PC-9 (cell line): ENCODE measurements around the gene FTL. TPM values are rescaled to one million over a fixed set of nuclear protein-coding genes. Genes with fewer than 3 reads are reported as not detected.

Source experiments
- BruUV-seq: library from RNA; stranded (reverse); fragments of 400-500 nt; replicated peaks from 2 replicates; lab custom pipeline; 2021; lab: Mats Ljungman, UMichigan
- CTCF ChIA-PET: fragments of 300-600 bp; sonication (Branson Sonifier 250); formaldehyde crosslinking; loops from one replicate; lab custom pipeline; 2022; ENCODE audit warnings: antibody characterized with exemption; lab: Charles Lee
- POLR2A ChIA-PET: fragments of 300-600 bp; sonication (Branson Sonifier 250); formaldehyde crosslinking; loops from one replicate; lab custom pipeline; 2022; ENCODE audit warnings: antibody characterized with exemption; ENCODE audit not compliant: unreplicated experiment; lab: Charles Lee
- DNase-seq, 2 experiments: peaks; one replicate each; pipeline versions ENCODE4 v3.0.0 to v3.0.0-alpha.2; 2015 to 2022; ENCODE audit warnings: mixed read lengths in 1 of 2
- H2AFZ ChIP-seq: fragments of 200-600 bp; sonication (generic); 2 replicates; pipeline ENCODE4 v1.8.1; 2017; ENCODE audit warnings: antibody characterized with exemption
- H3F3A ChIP-seq: fragments of 200-600 bp; sonication (generic); 2 replicates; pipeline ENCODE4 v1.8.1; 2017; ENCODE audit warnings: antibody characterized with exemption, mild to moderate bottlenecking, low read depth; ENCODE audit not compliant: insufficient read depth
- H3K27ac ChIP-seq: fragments of 200-600 bp; sonication (generic); 2 replicates; pipeline ENCODE4 v1.6.1; 2016; ENCODE audit warnings: mixed run types
- H3K27me3 ChIP-seq: fragments of 200-600 bp; sonication (generic); 2 replicates; pipeline ENCODE4 v1.6.1; 2016; ENCODE audit warnings: low read depth, mixed run types; ENCODE audit not compliant: insufficient read depth
- H3K36me3 ChIP-seq: fragments of 200-600 bp; sonication (generic); 2 replicates; pipeline ENCODE4 v1.6.1; 2016; ENCODE audit warnings: low read depth, mixed run types
- H3K4me1 ChIP-seq: fragments of 200-600 bp; sonication (generic); replicated peaks from 2 replicates; pipeline ENCODE4 v1.6.1; 2016; ENCODE audit warnings: mixed run types; ENCODE audit not compliant: insufficient read depth
- H3K4me2 ChIP-seq: fragments of 200-600 bp; sonication (generic); 2 replicates; pipeline ENCODE4 v1.6.1; 2017; ENCODE audit warnings: mixed run types
- H3K4me3 ChIP-seq: fragments of 200-600 bp; sonication (generic); 2 replicates; pipeline ENCODE4 v1.6.1; 2016; ENCODE audit warnings: mixed run types
- H3K79me2 ChIP-seq: fragments of 200-600 bp; sonication (generic); 2 replicates; pipeline ENCODE4 v1.6.1; 2017; ENCODE audit warnings: low read depth, mixed run types
- H3K9me2 ChIP-seq: fragments of 200-600 bp; sonication (generic); 2 replicates; pipeline ENCODE4 v1.8.1; 2017; ENCODE audit warnings: mild to moderate bottlenecking; ENCODE audit not compliant: insufficient read depth
- H3K9me3 ChIP-seq: fragments of 200-600 bp; sonication (generic); 2 replicates; pipeline ENCODE4 v1.8.1; 2016; ENCODE audit warnings: low read depth; ENCODE audit not compliant: insufficient read depth
- H4K20me1 ChIP-seq: fragments of 200-600 bp; sonication (generic); 2 replicates; pipeline ENCODE4 v1.8.1; 2017; ENCODE audit not compliant: insufficient read depth
- EZH2 ChIP-seq: fragments of 200-600 bp; sonication (generic); IDR thresholded peaks from 2 replicates; pipeline ENCODE4 v1.8.0; 2017; ENCODE audit warnings: antibody characterized with exemption, low read depth
- intact Hi-C: fragments of 100-400 bp; cut with micrococcal nuclease; formaldehyde crosslinking; loops from one replicate; pipeline ENCODE4 v1.10.0; 2022; ENCODE audit not compliant: unreplicated experiment
- total RNA-seq: library from RNA; stranded (reverse); gene quantifications from 2 replicates; pipeline ENCODE4 v1.2.3, GENCODE V29; 2021
- TF ChIP-seq, protein P1 (sequence below): fragments of 200-600 bp; sonication (generic); conservative IDR thresholded peaks from 2 replicates; pipeline ENCODE4 v1.6.1; 2017; ENCODE audit warnings: mixed run types, antibody characterized with exemption, mild to moderate bottlenecking, moderate library complexity

FTL gene
- total RNA-seq, 1 experiment from 2014 or later: 3,822 TPM

DNA sequence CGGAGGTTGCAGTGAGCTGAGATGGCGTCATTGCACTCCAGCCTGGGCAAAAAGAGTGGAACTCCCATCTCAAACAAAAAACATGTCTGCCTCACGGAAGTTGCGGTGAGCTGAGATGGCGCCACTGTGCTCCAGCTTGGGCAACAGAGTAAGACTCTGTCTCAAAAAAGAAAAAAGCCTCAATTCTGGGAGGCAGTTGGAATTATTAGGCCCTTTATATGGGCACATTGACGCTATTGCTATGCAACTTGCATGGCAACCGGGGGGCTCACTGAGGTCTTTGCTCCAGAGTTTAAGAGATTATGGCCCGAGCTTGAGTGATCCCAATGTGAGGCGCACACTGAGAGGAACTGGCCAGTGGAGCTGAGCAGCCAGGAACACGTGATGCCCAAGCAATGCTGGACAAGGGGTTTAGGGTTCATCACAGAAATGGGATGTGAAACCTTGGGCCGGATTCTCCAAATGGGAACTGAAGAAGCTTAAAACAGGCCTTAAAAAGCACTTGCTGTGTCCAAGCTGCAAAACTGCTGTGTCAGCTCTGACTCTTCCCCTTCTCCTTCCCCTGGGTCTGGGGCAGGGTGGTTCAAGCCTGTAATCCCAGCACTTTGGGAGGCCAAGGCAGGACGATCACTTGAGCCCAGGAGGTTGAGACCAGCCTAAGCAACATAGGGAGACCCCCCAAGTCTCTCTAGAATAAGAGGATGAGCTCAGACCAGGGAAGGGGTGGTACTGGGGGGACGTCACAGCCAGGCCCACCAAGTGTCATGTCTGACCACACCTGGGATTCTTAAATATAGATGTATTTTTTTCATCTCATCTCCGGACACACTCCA lies 2.5 kb downstream of the FTL start:
- ChIA-PET POLR2A (interaction anchor here (0.5 to 1.0 kb wide), 10 partner anchors 12 to 317 kb away, joined by 3 to 17 read pairs (median 4); partner anchors contain the start of genes GYS1, HSD17B14 and RUVBL2), CTCF (no interaction called here)
- H3K9me2 ChIP-seq: no peaks in the 10 kb centered on the region
- H4K20me1 ChIP-seq: peaks cover 22% of the 10 kb centered on the region
- no peaks in the 10 kb centered on the region for H3K27me3 ChIP-seq
- H3K9me3 ChIP-seq: no peaks in the 10 kb centered on the region
- no TSS peak for BruUV-seq
- H3K27ac ChIP-seq: peak overlapping the region; percentile 37
- H3F3A ChIP-seq: peaks cover 69% of the 10 kb centered on the region
- no peak overlapping the region for H2AFZ ChIP-seq
- peaks cover 33% of the 10 kb centered on the region for H3K79me2 ChIP-seq
- H3K36me3 ChIP-seq: peaks cover 18% of the 10 kb centered on the region
- intact Hi-C loops: loop anchor here (5.0 to 10.0 kb wide), 2 partner anchors 320 to 483 kb away; partner anchors contain the start of gene CA11
- DNase-seq: peak in 1 of 2 experiments; percentile 38
- H3K4me3 ChIP-seq: peak overlapping the region; percentile 84; the same call in 1 of the 2 replicates
- no peak for TF ChIP-seq EZH2
- TF ChIP-seq, protein P1, sequence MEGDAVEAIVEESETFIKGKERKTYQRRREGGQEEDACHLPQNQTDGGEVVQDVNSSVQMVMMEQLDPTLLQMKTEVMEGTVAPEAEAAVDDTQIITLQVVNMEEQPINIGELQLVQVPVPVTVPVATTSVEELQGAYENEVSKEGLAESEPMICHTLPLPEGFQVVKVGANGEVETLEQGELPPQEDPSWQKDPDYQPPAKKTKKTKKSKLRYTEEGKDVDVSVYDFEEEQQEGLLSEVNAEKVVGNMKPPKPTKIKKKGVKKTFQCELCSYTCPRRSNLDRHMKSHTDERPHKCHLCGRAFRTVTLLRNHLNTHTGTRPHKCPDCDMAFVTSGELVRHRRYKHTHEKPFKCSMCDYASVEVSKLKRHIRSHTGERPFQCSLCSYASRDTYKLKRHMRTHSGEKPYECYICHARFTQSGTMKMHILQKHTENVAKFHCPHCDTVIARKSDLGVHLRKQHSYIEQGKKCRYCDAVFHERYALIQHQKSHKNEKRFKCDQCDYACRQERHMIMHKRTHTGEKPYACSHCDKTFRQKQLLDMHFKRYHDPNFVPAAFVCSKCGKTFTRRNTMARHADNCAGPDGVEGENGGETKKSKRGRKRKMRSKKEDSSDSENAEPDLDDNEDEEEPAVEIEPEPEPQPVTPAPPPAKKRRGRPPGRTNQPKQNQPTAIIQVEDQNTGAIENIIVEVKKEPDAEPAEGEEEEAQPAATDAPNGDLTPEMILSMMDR: no peak
- H3K4me1 ChIP-seq: peaks cover 28% of the 10 kb centered on the region
- H3K4me2 ChIP-seq: peak overlapping the region; percentile 84

DNA sequence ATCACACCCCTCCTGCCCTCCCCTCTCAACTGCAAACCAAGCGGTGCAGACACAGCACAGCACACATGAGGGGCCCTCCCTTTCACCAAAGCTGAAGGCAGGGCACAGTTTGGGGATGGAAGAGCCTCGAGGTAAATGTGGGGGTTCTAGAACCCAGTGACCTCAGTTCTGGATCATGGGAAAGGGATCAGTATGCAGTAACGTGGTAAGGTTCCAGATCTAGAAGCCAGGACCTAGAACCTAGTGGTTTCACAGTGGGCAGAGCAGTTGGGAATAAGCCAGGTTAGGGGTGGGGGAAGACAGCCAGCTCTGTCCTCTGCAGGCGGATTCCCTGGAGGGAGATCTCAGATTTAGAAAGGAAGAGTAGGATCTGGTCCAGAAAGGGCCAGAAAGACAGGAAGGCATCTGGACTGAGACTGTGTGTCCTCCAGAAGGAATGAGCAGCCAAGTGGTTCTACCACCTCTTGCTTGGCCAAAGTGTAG lies 3.1 kb downstream of the FTL start:
- Histone ChIP-seq H3K36me3 (peaks cover 18% of the 10 kb centered on the region), H3K9me2 (no peaks in the 10 kb centered on the region), H3K27me3 (no peaks in the 10 kb centered on the region), H2AFZ (no peak overlapping the region), H3K4me1 (peaks cover 27% of the 10 kb centered on the region), H3K9me3 (no peaks in the 10 kb centered on the region), H3K27ac (peak overlapping the region; percentile 37; the same call in 1 of the 2 replicates), H4K20me1 (peaks cover 22% of the 10 kb centered on the region), H3F3A (peaks cover 67% of the 10 kb centered on the region), H3K4me2 (peak overlapping the region; percentile 84; the same call in 1 of the 2 replicates), H3K4me3 (no peak overlapping the region), H3K79me2 (peaks cover 33% of the 10 kb centered on the region)
- ChIA-PET CTCF (no interaction called here), POLR2A (interaction anchor here (0.6 to 1.0 kb wide), 5 partner anchors 11 to 81 kb away, joined by 3 to 5 read pairs (median 3); partner anchors contain the start of gene RUVBL2)
- TF ChIP-seq, protein P1: no peak
- no peak for TF ChIP-seq EZH2
- intact Hi-C loops: loop anchor here (5.0 to 10.0 kb wide), 2 partner anchors 321 to 483 kb away; partner anchors contain the start of gene CA11
- no TSS peak for BruUV-seq
- DNase-seq: no peak

DNA sequence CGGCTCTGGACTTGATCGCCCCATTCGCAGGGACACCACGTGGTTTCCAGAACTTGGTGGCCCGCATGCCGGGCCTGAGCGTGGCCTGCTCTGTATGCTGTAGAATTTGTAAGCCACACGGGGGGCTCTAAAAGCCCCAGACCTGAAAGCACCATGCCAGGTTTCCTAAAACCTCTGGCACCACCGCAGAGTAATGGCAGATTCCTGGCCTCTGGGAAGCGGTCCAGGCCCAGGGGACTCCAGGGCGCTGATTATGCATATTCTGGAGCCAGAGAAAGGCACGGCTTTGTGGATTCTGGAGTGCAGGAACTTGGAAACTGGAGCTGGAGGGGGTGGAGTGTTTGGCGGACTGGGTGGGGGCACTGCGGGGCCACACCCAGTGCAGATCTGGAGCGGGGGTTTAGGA lies 3.7 kb downstream of the FTL start:
- peaks cover 61% of the 10 kb centered on the region for H3F3A ChIP-seq
- no peaks in the 10 kb centered on the region for H3K9me3 ChIP-seq
- H3K27me3 ChIP-seq: no peaks in the 10 kb centered on the region
- no peak overlapping the region for H2AFZ ChIP-seq
- CTCF ChIA-PET: no interaction called here
- DNase-seq: no peak
- POLR2A ChIA-PET: interaction anchor here (0.7 to 1.0 kb wide), 2 partner anchors 24 to 82 kb away, joined by 3 to 4 read pairs; no protein-coding TSS in a partner anchor
- H3K36me3 ChIP-seq: peaks cover 22% of the 10 kb centered on the region
- no peak overlapping the region for H3K4me3 ChIP-seq
- BruUV-seq: no TSS peak
- TF ChIP-seq EZH2: no peak
- TF ChIP-seq, protein P1: no peak
- H3K9me2 ChIP-seq: no peaks in the 10 kb centered on the region
- no peak overlapping the region for H3K4me2 ChIP-seq
- H4K20me1 ChIP-seq: peaks cover 22% of the 10 kb centered on the region
- H3K79me2 ChIP-seq: peaks cover 33% of the 10 kb centered on the region
- intact Hi-C loops: loop anchor here (5.0 to 10.0 kb wide), 2 partner anchors 322 to 484 kb away; partner anchors contain the start of gene CA11
- peaks cover 21% of the 10 kb centered on the region for H3K4me1 ChIP-seq
- H3K27ac ChIP-seq: no peak overlapping the region
